Measurements from ENCODE around the gene CILP2.

The CILP2 gene

DNA sequence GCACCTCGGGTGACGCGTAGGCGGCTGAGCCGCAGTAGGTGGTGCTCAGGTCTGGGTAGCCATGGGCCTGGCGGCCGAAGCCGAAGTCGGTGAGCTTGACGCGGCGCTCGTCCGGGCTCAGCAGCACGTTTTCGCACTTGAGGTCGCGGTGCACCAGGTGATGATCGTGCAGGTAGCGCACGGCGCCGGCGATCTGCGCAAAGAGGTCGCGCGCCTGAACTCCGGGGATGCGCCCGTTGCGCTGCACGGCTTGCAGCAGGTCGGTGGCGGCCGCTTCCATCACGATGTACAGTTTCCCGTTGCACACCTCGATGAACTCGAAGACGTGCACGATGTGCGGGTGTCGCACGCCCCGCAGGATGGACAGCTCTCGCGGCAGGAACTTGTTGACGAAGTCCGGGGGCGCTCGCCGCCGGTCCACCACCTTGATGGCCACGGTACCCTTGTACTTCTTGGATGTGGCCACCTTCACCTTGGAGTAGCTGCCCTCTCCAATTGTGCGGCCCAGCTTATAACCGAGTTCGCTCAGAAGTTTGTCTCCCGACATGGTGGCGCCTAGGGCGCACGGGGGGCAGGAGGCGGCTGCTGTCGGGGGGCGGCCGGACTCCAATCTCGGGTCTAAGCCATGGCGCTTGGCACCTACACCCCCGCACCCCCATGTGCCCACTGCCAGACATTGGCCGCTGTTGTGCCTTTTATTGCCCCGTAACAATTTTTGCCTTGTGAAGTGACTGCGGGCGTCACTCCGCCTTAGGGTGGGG is 23.0 kb upstream of the CILP2 start, which contains the start of gene TSSK6:
Gene TSSK6, minus strand, starts transcription at position 668 of the 761 bp plus-strand sequence. Its CDS starts 121 bp downstream, at position 547.
- TF ChIP-seq GATA3 (IDR thresholded peaks at IDR 0.05; ENCODE audit: low read depth, low read length) (no peak), GATA2 (IDR thresholded peaks at IDR 0.05; ENCODE audit: low read depth, low read length) (no peak)

- TF ChIP-seq GATA2 (IDR thresholded peaks at IDR 0.05; ENCODE audit: low read depth, low read length) (no peak), GATA3 (IDR thresholded peaks at IDR 0.05; ENCODE audit: low read depth, low read length) (no peak)
Measured at GRCh38 chr19:19515642-19516519, 22.2 kb upstream of the CILP2 start, which contains the start of gene NDUFA13. Gene NDUFA13 (plus strand): TSS chr19:19516225. CDS start chr19:19516239, 14 bp downstream.

- TF ChIP-seq GATA2 (IDR thresholded peaks at IDR 0.05; ENCODE audit: low read depth, low read length): no peak
- no peak for TF ChIP-seq GATA3 (IDR thresholded peaks at IDR 0.05; ENCODE audit: low read depth, low read length)
Measured at GRCh38 chr19:19517235-19517619, 20.8 kb upstream of the CILP2 start.

DNA sequence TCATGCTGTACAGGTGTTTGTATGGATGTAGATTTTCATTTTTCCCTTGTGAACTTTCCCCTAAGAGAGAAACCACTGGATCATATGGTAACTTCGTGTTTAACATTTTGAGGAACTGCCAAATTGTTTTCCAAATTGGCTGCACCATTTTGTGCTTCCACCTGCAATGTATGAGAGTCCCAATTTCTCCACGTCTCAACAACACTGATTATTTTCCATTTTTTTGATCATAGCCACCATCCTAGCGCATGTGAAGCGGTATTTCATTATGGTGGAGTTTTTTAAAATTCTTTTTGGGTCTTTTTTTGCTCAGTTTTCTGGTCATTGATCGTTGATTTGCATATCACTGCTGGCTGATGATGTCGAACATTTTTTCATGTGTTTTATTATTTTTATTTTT is 17.1 kb upstream of the CILP2 start:
- no peak for TF ChIP-seq GATA2 (IDR thresholded peaks at IDR 0.05; ENCODE audit: low read depth, low read length)
- no peak for TF ChIP-seq GATA3 (IDR thresholded peaks at IDR 0.05; ENCODE audit: low read depth, low read length)

DNA sequence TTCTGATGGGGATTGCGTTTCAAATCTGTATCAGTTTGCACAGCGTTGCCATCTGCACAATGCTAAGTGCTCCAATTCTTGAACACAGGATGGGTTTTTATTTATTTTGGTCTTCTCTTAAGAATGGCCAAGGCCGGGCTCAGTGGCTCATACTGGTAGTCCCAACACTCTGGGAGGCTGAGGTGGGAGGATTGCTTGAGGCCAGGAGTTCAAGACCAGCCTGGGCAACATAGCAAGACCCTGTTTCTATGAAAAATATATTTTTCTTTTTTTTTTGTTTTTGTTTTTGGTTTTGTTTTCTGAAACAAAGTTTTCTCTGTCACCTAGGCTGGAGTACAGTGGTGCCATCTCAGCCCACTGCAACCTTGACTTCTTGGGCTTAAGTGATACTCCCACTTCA is 14.9 kb upstream of the CILP2 start:
- no peak for TF ChIP-seq GATA3 (IDR thresholded peaks at IDR 0.05; ENCODE audit: low read depth, low read length)
- no peak for TF ChIP-seq GATA2 (IDR thresholded peaks at IDR 0.05; ENCODE audit: low read depth, low read length)

DNA sequence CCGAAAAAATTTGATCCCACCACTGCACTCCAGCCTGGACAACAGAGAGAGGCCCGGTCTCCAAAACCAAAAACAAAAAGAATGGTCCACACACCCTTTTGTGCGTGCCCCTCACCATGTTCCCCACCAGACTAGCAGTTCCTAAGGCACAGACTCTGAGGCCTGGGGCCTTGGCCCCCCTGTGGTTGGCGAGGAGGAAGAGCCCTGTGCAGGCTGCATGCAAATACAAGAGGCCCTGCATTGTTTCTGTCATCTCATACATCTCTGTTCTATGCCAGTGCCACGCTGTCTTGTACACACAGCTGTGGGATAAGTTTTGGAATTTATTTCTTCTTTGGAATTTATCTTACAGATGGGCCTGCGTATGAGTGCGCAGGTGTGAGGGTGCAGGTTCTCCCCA is 14.0 kb upstream of the CILP2 start:
- TF ChIP-seq GATA3 (IDR thresholded peaks at IDR 0.05; ENCODE audit: low read depth, low read length) (no peak), GATA2 (IDR thresholded peaks at IDR 0.05; ENCODE audit: low read depth, low read length) (no peak)

- TF ChIP-seq GATA3 (IDR thresholded peaks at IDR 0.05; ENCODE audit: low read depth, low read length): no peak
- TF ChIP-seq GATA2 (IDR thresholded peaks at IDR 0.05; ENCODE audit: low read depth, low read length): no peak
Measured at GRCh38 chr19:19525611-19526380, 12.3 kb upstream of the CILP2 start.

DNA sequence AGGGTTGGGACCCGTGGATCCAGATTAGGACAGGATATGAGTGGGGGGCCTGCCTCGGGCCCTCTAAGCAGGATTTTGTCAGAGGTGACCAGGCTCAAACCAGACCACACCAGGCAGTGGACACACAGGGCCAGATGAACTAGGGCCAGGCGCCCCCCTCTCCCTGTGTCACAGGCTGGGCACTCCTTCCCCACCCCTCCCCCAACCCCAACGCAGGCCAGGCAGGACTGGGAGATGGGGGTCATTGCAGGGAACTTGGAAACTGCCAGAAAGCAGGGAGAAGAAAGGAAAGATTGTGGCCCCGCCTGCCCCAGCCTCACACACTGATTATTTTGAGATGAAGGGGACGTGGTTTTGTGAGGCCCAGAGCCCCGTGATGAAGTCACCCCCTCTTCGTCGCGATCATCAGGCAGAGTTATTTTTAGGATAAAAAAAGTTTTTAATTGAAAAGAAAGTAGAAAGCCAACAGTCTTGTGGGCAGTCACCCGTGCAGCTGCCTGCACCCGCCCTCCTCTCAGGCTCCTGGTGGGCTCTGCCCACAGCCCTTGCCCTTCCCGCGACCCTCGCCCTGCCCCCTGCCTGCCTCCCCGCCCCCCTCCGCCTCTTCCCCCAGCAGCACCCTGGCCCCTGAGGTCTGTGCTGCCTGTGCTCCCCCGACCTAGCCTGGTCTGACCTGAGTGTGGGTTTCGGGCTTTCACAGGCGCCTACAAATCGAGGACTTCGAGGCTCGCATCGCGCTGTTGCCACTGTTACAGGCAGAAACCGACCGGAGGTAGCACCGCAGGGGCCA is 11.3 kb upstream of the CILP2 start:
- TF ChIP-seq GATA3 (IDR thresholded peaks at IDR 0.05; ENCODE audit: low read depth, low read length) (no peak), GATA2 (IDR thresholded peaks at IDR 0.05; ENCODE audit: low read depth, low read length) (no peak)

- TF ChIP-seq GATA3 (IDR thresholded peaks at IDR 0.05; ENCODE audit: low read depth, low read length) (no peak), GATA2 (IDR thresholded peaks at IDR 0.05; ENCODE audit: low read depth, low read length) (no peak)
Measured at GRCh38 chr19:19527371-19527656, 10.8 kb upstream of the CILP2 start.

- TF ChIP-seq GATA2 (IDR thresholded peaks at IDR 0.05; ENCODE audit: low read depth, low read length): no peak
- no peak for TF ChIP-seq GATA3 (IDR thresholded peaks at IDR 0.05; ENCODE audit: low read depth, low read length)
Measured at GRCh38 chr19:19527674-19528625, 10.1 kb upstream of the CILP2 start.

- TF ChIP-seq GATA2 (IDR thresholded peaks at IDR 0.05; ENCODE audit: low read depth, low read length) (no peak), GATA3 (IDR thresholded peaks at IDR 0.05; ENCODE audit: low read depth, low read length) (no peak)
Measured at GRCh38 chr19:19528721-19529490, 9.2 kb upstream of the CILP2 start, which contains the start of gene YJEFN3. Gene YJEFN3 (plus strand): TSS chr19:19528911. CDS start chr19:19528933, 22 bp downstream.
